ENCODE data around the gene GGCX.

GRCh38 chr2:85588236-85588635, 26.9 kb upstream of the GGCX start:
- no peak for TF ChIP-seq LEF1 (IDR thresholded peaks at IDR 0.05; ENCODE audit: borderline replicate concordance)
- TF ChIP-seq PKNOX1 (IDR thresholded peaks at IDR 0.05), result no peak
- TF ChIP-seq BHLHE40 (IDR thresholded peaks at IDR 0.05; ENCODE audit: borderline replicate concordance), result no peak
- no peak for TF ChIP-seq FOXM1 (IDR thresholded peaks at IDR 0.05; ENCODE audit: borderline replicate concordance)
- TF ChIP-seq NFRKB (IDR thresholded peaks at IDR 0.05), result no peak
- TF ChIP-seq ARNT (IDR thresholded peaks at IDR 0.05), result no peak
- TF ChIP-seq SUZ12 (IDR thresholded peaks at IDR 0.05), result no peak
- TF ChIP-seq HDGF (IDR thresholded peaks at IDR 0.05; ENCODE audit: borderline replicate concordance), result no peak
- no peak for TF ChIP-seq ZNF384 (IDR thresholded peaks at IDR 0.05)
- TF ChIP-seq FOXK2 (IDR thresholded peaks at IDR 0.05), result no peak
- no peak for TF ChIP-seq SP1 (IDR thresholded peaks at IDR 0.05)
- no peak for TF ChIP-seq TARDBP (IDR thresholded peaks at IDR 0.05)

All from HEK293T (cell line).